ENCODE data around the gene ERGIC3. TPM values are rescaled to one million over a fixed set of nuclear protein-coding genes. Genes with fewer than 3 reads are reported as not detected.
A peak's percentile ranks its signal among the peaks of the same experiment; 100 is the strongest.

ERGIC3 gene
- total and polyA plus RNA-seq, 11 donors = 69.8 to 152 (median 101) TPM

- H3K4me3 ChIP-seq = no peak overlapping the region
- peak in 1 of 5 donors; percentile 7 for DNase-seq
- no peak overlapping the region for H3K27ac ChIP-seq
- H3K36me3 ChIP-seq = peaks cover 0 to 100% (median 78%) of the 10 kb centered on the region in 9 donors
- H3K9me3 ChIP-seq = no peaks in the 10 kb centered on the region
- no peaks in the 10 kb centered on the region for H3K27me3 ChIP-seq
- 90 to 96% (median 93%) methylated on average over 6 of the region's 6 CpGs for WGBS, 4 donors
- no peak for ATAC-seq
- TF ChIP-seq POLR2A (IDR thresholded peaks at IDR 0.05) = no peak
- no peak for TF ChIP-seq CTCF (IDR thresholded peaks at IDR 0.05)
- intact Hi-C loops (cut with DNase I) = no loop called here
- peaks cover 0 to 11% (median 0%) of the 10 kb centered on the region in 12 donors for H3K4me1 ChIP-seq
Observed at GRCh38 chr20:35506872-35507638, 34.8 kb upstream of the ERGIC3 start.

GRCh38 chr20:35508493-35509218 is 33.2 kb upstream of the ERGIC3 start:
- DNase-seq = no peak
- peaks cover 0 to 98% (median 62%) of the 10 kb centered on the region in 9 donors for H3K36me3 ChIP-seq
- TF ChIP-seq POLR2A (IDR thresholded peaks at IDR 0.05) (no peak), CTCF (IDR thresholded peaks at IDR 0.05) (no peak)
- intact Hi-C loops (cut with DNase I) = no loop called here
- no peak for ATAC-seq
- H3K4me3 ChIP-seq = no peak overlapping the region
- no peaks in the 10 kb centered on the region for H3K9me3 ChIP-seq
- no peaks in the 10 kb centered on the region for H3K27me3 ChIP-seq
- H3K27ac ChIP-seq = no peak overlapping the region
- peaks cover 0 to 7% (median 0%) of the 10 kb centered on the region in 12 donors for H3K4me1 ChIP-seq
- 88 to 96% (median 94%) methylated on average over 9 to 10 of the region's 10 CpGs for WGBS, 4 donors

GRCh38 chr20:35510951-35511735 is 30.7 kb upstream of the ERGIC3 start:
- WGBS, 4 donors = 84 to 95% (median 87%) methylated on average over 11 to 12 of the region's 12 CpGs
- no peaks in the 10 kb centered on the region for H3K27me3 ChIP-seq
- ATAC-seq (peak in 1 of 4 donors; percentile 19), DNase-seq (no peak)
- no peak overlapping the region for H3K4me3 ChIP-seq
- no peak overlapping the region for H3K27ac ChIP-seq
- TF ChIP-seq POLR2A (IDR thresholded peaks at IDR 0.05) = no peak
- no peak for TF ChIP-seq CTCF (IDR thresholded peaks at IDR 0.05)
- peaks cover 0 to 79% (median 50%) of the 10 kb centered on the region in 9 donors for H3K36me3 ChIP-seq
- no peaks in the 10 kb centered on the region for H3K4me1 ChIP-seq
- H3K9me3 ChIP-seq = no peaks in the 10 kb centered on the region
- intact Hi-C loops (cut with DNase I) = loop anchor here in 3 of 10 donors (5.0 to 10.0 kb wide), 3 partner anchors 184 to 374 kb away; partner anchors contain the start of genes NFS1 (in 1 of the 3) and ROMO1 (in 1 of the 3)

All from heart left ventricle (tissue), 16 donors.